Measurements from ENCODE around the gene EFNA1. TPM values are rescaled to one million over a fixed set of nuclear protein-coding genes. Genes with fewer than 3 reads are reported as not detected.

EFNA1 gene
- total RNA-seq, 1 donor from 2014 or later: 0.34 TPM

- H3K4me3 Mint-ChIP-seq: peak overlapping the region; percentile 42
- peaks cover 13% of the 10 kb centered on the region for H3K27me3 Mint-ChIP-seq (ENCODE audit: insufficient read depth, low read depth)
- no peak for DNase-seq (ENCODE audit: low spot score)
- no peak overlapping the region for H2AFZ ChIP-seq (replicated peaks)
- peaks cover 8% of the 10 kb centered on the region for H3K79me2 ChIP-seq (ENCODE audit: low read depth)
- H3K27ac ChIP-seq: no peak overlapping the region
- peaks cover 31% of the 10 kb centered on the region for H3K4me1 Mint-ChIP-seq
- H3K36me3 Mint-ChIP-seq: peaks cover 21% of the 10 kb centered on the region
- TF ChIP-seq EZH2phosphoT487 (IDR thresholded peaks at IDR 0.05): no peak
- no peak for TF ChIP-seq EZH2 (IDR thresholded peaks at IDR 0.05)
- TF ChIP-seq, protein P1, sequence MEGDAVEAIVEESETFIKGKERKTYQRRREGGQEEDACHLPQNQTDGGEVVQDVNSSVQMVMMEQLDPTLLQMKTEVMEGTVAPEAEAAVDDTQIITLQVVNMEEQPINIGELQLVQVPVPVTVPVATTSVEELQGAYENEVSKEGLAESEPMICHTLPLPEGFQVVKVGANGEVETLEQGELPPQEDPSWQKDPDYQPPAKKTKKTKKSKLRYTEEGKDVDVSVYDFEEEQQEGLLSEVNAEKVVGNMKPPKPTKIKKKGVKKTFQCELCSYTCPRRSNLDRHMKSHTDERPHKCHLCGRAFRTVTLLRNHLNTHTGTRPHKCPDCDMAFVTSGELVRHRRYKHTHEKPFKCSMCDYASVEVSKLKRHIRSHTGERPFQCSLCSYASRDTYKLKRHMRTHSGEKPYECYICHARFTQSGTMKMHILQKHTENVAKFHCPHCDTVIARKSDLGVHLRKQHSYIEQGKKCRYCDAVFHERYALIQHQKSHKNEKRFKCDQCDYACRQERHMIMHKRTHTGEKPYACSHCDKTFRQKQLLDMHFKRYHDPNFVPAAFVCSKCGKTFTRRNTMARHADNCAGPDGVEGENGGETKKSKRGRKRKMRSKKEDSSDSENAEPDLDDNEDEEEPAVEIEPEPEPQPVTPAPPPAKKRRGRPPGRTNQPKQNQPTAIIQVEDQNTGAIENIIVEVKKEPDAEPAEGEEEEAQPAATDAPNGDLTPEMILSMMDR (IDR thresholded peaks at IDR 0.05): no peak
- H3K36me3 ChIP-seq: no peaks in the 10 kb centered on the region
- H3K27me3 ChIP-seq: no peaks in the 10 kb centered on the region
- H3K9me3 Mint-ChIP-seq: no peaks in the 10 kb centered on the region
- H3F3A ChIP-seq (ENCODE audit: low read depth): peaks cover 36% of the 10 kb centered on the region
- no peaks in the 10 kb centered on the region for H4K20me1 ChIP-seq (ENCODE audit: low read depth)
- H3K9me3 ChIP-seq (ENCODE audit: low read depth): no peaks in the 10 kb centered on the region
- no peak overlapping the region for H3K4me2 ChIP-seq
- H3K9ac ChIP-seq: no peak overlapping the region
- no peaks in the 10 kb centered on the region for H3K4me1 ChIP-seq
- no peak overlapping the region for H3K27ac Mint-ChIP-seq
- no peak overlapping the region for H3K4me3 ChIP-seq
Observed at GRCh38 chr1:155177918-155178281, 50.2 kb downstream of the EFNA1 start.

DNA sequence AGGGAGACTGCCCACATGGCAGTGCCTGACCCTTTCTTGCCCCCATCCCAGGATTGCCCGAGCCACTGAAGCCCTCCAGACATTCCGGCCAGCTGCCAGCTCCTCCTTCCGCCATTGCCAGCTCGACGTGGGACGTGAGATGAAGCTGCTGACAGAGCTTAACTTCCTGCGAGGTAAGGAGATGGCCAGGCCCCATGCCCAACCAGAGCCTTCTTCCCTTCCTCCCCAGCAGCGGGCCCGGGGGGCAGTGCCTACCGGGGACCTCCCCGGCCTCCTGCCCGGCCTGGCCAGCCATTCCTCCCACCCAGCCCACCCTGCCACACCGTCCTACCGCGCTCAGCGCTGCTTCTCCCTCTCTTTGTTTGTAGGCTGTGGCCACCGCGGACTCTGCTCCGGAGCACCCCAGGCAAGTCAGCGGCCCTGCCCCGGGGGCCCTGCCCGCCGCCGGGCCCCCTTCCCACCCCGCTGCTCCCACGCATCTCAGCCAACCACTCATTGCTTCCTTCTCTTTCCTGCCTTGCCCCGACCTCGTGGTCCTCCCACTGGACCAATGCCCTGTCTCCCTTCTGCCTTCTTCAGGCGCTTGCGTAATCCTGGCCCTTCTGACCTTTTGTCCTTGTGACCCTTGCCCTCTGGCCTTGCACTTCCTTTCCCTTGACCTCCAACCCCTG lies 50.9 kb downstream of the EFNA1 start:
- peaks cover 8% of the 10 kb centered on the region for H3K79me2 ChIP-seq (ENCODE audit: low read depth)
- no peak overlapping the region for H3K4me3 ChIP-seq
- no peak overlapping the region for H2AFZ ChIP-seq (replicated peaks)
- Mint-ChIP-seq H3K27me3 (ENCODE audit: insufficient read depth, low read depth) (peaks cover 11% of the 10 kb centered on the region), H3K36me3 (peaks cover 21% of the 10 kb centered on the region), H3K4me3 (peak overlapping the region; percentile 14), H3K9me3 (no peaks in the 10 kb centered on the region), H3K4me1 (peaks cover 25% of the 10 kb centered on the region), H3K27ac (no peak overlapping the region)
- H4K20me1 ChIP-seq (ENCODE audit: low read depth): no peaks in the 10 kb centered on the region
- no peak overlapping the region for H3K27ac ChIP-seq
- no peaks in the 10 kb centered on the region for H3K27me3 ChIP-seq
- no peak for TF ChIP-seq EZH2 (IDR thresholded peaks at IDR 0.05)
- TF ChIP-seq, protein P1 (IDR thresholded peaks at IDR 0.05): no peak
- no peak for TF ChIP-seq EZH2phosphoT487 (IDR thresholded peaks at IDR 0.05)
- no peaks in the 10 kb centered on the region for H3K4me1 ChIP-seq
- H3K4me2 ChIP-seq: no peak overlapping the region
- H3F3A ChIP-seq (ENCODE audit: low read depth): peaks cover 29% of the 10 kb centered on the region
- no peaks in the 10 kb centered on the region for H3K36me3 ChIP-seq
- no peak overlapping the region for H3K9ac ChIP-seq
- no peak for DNase-seq (ENCODE audit: low spot score)
- no peaks in the 10 kb centered on the region for H3K9me3 ChIP-seq (ENCODE audit: low read depth)

- Mint-ChIP-seq H3K9me3 (no peaks in the 10 kb centered on the region), H3K4me3 (peak overlapping the region; percentile 14), H3K4me1 (peaks cover 22% of the 10 kb centered on the region), H3K27ac (no peak overlapping the region), H3K36me3 (peaks cover 22% of the 10 kb centered on the region), H3K27me3 (ENCODE audit: insufficient read depth, low read depth) (peaks cover 8% of the 10 kb centered on the region)
- Histone ChIP-seq H4K20me1 (ENCODE audit: low read depth) (no peaks in the 10 kb centered on the region), H3K4me2 (no peak overlapping the region), H3K9ac (no peak overlapping the region), H3K27ac (no peak overlapping the region), H3K4me1 (no peaks in the 10 kb centered on the region), H2AFZ (replicated peaks) (no peak overlapping the region), H3F3A (ENCODE audit: low read depth) (peaks cover 21% of the 10 kb centered on the region), H3K4me3 (no peak overlapping the region), H3K79me2 (ENCODE audit: low read depth) (peaks cover 8% of the 10 kb centered on the region), H3K9me3 (ENCODE audit: low read depth) (no peaks in the 10 kb centered on the region), H3K27me3 (no peaks in the 10 kb centered on the region), H3K36me3 (no peaks in the 10 kb centered on the region)
- no peak for DNase-seq (ENCODE audit: low spot score)
- TF ChIP-seq, protein P1 (IDR thresholded peaks at IDR 0.05): no peak
- TF ChIP-seq EZH2 (IDR thresholded peaks at IDR 0.05) (no peak), EZH2phosphoT487 (IDR thresholded peaks at IDR 0.05) (no peak)
Observed at GRCh38 chr1:155179112-155180031, 51.7 kb downstream of the EFNA1 start.

Data from neural progenitor cell (in vitro differentiated cells).